MCF 10A (cell line): ENCODE results near the gene ANKRD23. TPM values are rescaled to one million over a fixed set of nuclear protein-coding genes. Genes with fewer than 3 reads are reported as not detected.

Experiments used
- BruUV-seq: library from RNA; stranded (reverse); fragments of 400-500 nt; replicated peaks from 2 replicates; lab custom pipeline; 2021; lab: Mats Ljungman, UMichigan
- CTCF ChIA-PET: fragments of 300-600 bp; sonication (Branson Sonifier 250); formaldehyde crosslinking; extraction: SDS; loops from one replicate; lab custom pipeline; 2021; ENCODE audit warnings: antibody characterized with exemption, inconsistent platforms; lab: Yijun Ruan, JAX
- POLR2A ChIA-PET: fragments of 300-600, 350-650 bp; sonication (Branson Sonifier 250); formaldehyde crosslinking; extraction: SDS; loops from one replicate; lab custom pipeline; 2020; ENCODE audit warnings: antibody characterized with exemption, inconsistent platforms; lab: Yijun Ruan, JAX
- DNase-seq: peaks from one replicate; pipeline ENCODE4 v3.0.0-alpha.2; 2018; ENCODE audit not compliant: unreplicated experiment
- H3K27ac Mint-ChIP-seq: one replicate; pipeline ENCODE4 v1.8.0; 2022; ENCODE audit warnings: mild to moderate bottlenecking, low read depth, mixed read lengths; ENCODE audit not compliant: unreplicated experiment
- H3K27me3 Mint-ChIP-seq: one replicate; pipeline ENCODE4 v1.8.0; 2022; ENCODE audit warnings: mixed read lengths; ENCODE audit not compliant: insufficient read depth, unreplicated experiment
- H3K36me3 Mint-ChIP-seq: one replicate; pipeline ENCODE4 v1.8.0; 2022; ENCODE audit warnings: mild to moderate bottlenecking, moderate library complexity, mixed read lengths; ENCODE audit not compliant: insufficient read depth, unreplicated experiment
- H3K4me1 Mint-ChIP-seq: one replicate; pipeline ENCODE4 v1.8.0; 2022; ENCODE audit warnings: mixed read lengths; ENCODE audit not compliant: insufficient read depth, unreplicated experiment
- H3K4me3 Mint-ChIP-seq: one replicate; pipeline ENCODE4 v1.8.0; 2022; ENCODE audit warnings: mild to moderate bottlenecking, moderate library complexity, mixed read lengths; ENCODE audit not compliant: unreplicated experiment
- H3K9me3 Mint-ChIP-seq: one replicate; pipeline ENCODE4 v1.8.0; 2022; ENCODE audit warnings: mixed read lengths; ENCODE audit not compliant: unreplicated experiment
- intact Hi-C: fragments of 100-400 bp; cut with micrococcal nuclease; formaldehyde crosslinking; loops from 2 replicates; pipeline ENCODE4 v1.14.1; 2022
- total RNA-seq: library from RNA; stranded (reverse); gene quantifications from 2 replicates; pipeline ENCODE4 v1.2.3, GENCODE V29; 2022
- TF ChIP-seq, protein P1 (sequence below): fragments of 200-600 bp; IDR thresholded peaks from one replicate; pipeline ENCODE4 v1.8.0; 2022; ENCODE audit warnings: antibody characterized with exemption, mild to moderate bottlenecking; ENCODE audit not compliant: unreplicated experiment

The ANKRD23 gene
- total RNA-seq, 1 experiment from 2014 or later: 3.4 TPM

- H3K4me3 Mint-ChIP-seq: no peak overlapping the region
- ChIA-PET POLR2A (interaction anchor here (1.1 kb wide), 1 partner anchor 22 kb away, joined by 3 read pairs; the partner anchor contains the start of gene CNNM3), CTCF (no interaction called here)
- DNase-seq: no peak
- TF ChIP-seq, protein P1, sequence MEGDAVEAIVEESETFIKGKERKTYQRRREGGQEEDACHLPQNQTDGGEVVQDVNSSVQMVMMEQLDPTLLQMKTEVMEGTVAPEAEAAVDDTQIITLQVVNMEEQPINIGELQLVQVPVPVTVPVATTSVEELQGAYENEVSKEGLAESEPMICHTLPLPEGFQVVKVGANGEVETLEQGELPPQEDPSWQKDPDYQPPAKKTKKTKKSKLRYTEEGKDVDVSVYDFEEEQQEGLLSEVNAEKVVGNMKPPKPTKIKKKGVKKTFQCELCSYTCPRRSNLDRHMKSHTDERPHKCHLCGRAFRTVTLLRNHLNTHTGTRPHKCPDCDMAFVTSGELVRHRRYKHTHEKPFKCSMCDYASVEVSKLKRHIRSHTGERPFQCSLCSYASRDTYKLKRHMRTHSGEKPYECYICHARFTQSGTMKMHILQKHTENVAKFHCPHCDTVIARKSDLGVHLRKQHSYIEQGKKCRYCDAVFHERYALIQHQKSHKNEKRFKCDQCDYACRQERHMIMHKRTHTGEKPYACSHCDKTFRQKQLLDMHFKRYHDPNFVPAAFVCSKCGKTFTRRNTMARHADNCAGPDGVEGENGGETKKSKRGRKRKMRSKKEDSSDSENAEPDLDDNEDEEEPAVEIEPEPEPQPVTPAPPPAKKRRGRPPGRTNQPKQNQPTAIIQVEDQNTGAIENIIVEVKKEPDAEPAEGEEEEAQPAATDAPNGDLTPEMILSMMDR: no peak
- H3K36me3 Mint-ChIP-seq: peaks cover 8% of the 10 kb centered on the region
- no peak overlapping the region for H3K27ac Mint-ChIP-seq
- no peaks in the 10 kb centered on the region for H3K4me1 Mint-ChIP-seq
- no peaks in the 10 kb centered on the region for H3K27me3 Mint-ChIP-seq
- intact Hi-C loops: no loop called here
- no TSS peak for BruUV-seq
- no peaks in the 10 kb centered on the region for H3K9me3 Mint-ChIP-seq
Observed at GRCh38 chr2:96838345-96839292, 5.2 kb downstream of the ANKRD23 start.

- no peaks in the 10 kb centered on the region for H3K9me3 Mint-ChIP-seq
- peaks cover 5% of the 10 kb centered on the region for H3K4me1 Mint-ChIP-seq
- BruUV-seq: no TSS peak
Observed at GRCh38 chr2:96837575-96837974, 6.2 kb downstream of the ANKRD23 start.

DNA sequence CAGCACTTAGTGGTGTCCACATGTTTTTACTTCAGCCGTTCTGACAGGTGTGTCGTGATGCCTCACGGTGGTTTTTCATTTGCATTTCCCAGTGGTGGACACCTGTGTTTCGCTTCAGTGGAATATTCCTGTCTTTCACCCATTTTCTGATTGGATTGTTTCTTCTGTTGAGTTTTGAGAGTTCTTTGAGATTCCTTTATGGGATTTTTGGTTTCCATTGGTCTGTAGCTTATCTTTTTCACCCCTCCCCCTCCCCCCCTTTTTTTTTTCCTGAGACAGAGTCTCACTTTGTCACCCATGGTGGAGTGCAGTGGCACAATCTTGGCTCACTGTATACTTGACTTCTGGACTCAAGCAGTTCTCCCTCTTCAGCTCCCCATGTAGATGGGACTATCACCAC lies 8.0 kb downstream of the ANKRD23 start:
- ChIA-PET CTCF (no interaction called here), POLR2A (no interaction called here)
- Mint-ChIP-seq H3K4me3 (no peak overlapping the region), H3K9me3 (no peaks in the 10 kb centered on the region), H3K27me3 (no peaks in the 10 kb centered on the region), H3K4me1 (peaks cover 7% of the 10 kb centered on the region), H3K36me3 (peaks cover 21% of the 10 kb centered on the region), H3K27ac (no peak overlapping the region)
- BruUV-seq: no TSS peak
- DNase-seq: no peak
- TF ChIP-seq, protein P1: no peak
- intact Hi-C loops: no loop called here

More at GRCh38 chr2:96837575-96837974, 6.2 kb downstream of the ANKRD23 start:
- intact Hi-C loops: no loop called here
- no peak overlapping the region for H3K27ac Mint-ChIP-seq
- TF ChIP-seq, protein P1: no peak
- H3K27me3 Mint-ChIP-seq: no peaks in the 10 kb centered on the region
- H3K36me3 Mint-ChIP-seq: peaks cover 8% of the 10 kb centered on the region
- H3K4me3 Mint-ChIP-seq: no peak overlapping the region
- CTCF ChIA-PET: no interaction called here
- POLR2A ChIA-PET: interaction anchor here (1.1 kb wide), 1 partner anchor 21 kb away, joined by 3 read pairs; the partner anchor contains the start of gene CNNM3
- no peak for DNase-seq
